ENCODE measurements around the gene NRAS. TPM values are rescaled to one million over a fixed set of nuclear protein-coding genes. Genes with fewer than 3 reads are reported as not detected.

Gene NRAS
- polyA plus RNA-seq, 1 experiment = 69.8 TPM

DNA sequence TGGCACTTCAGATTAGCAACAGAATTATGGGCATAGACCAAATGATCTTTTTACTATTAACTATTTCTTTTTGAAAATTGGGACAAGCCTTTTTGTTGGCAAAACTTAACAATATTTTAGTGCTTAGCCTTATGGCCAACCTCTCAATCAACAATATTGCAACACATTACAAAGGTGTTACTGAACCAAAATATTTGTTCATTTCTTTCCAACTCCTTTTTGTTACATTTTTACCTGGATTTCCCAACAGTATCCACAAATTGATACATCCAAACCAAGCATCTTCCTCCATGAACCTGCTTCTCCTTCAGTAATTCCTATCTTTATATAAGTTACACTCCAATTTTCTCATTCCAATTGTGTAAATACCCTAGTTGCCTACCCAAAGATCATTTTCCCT is 19.8 kb downstream of the NRAS start:
- ChIA-PET POLR2A (no interaction called here), CTCF (no interaction called here)
- no peaks in the 10 kb centered on the region for H3K9me3 ChIP-seq (ENCODE audit: control insufficient read depth, insufficient read depth, low read length)

GRCh38 chr1:114695430-114696058 is 21.0 kb downstream of the NRAS start, which contains the start of gene AMPD1:
Gene AMPD1 (minus strand): TSS chr1:114695546. CDS start chr1:114695471, 75 bp downstream.
- no peak within 1 kb of the TSS for H3K4me3 ChIP-seq (ENCODE audit: low read depth, low read length)
- H3K27ac ChIP-seq (ENCODE audit: low read depth, low read length) = no peak within 1 kb of the TSS
- H3K9me3 ChIP-seq (ENCODE audit: control insufficient read depth, insufficient read depth, low read length) = no peaks in the 10 kb centered on the region
- ChIA-PET CTCF (interaction anchor here (0.6 to 1.2 kb wide), 3 partner anchors 67 to 412 kb away, joined by 3 to 4 read pairs (median 4); no protein-coding TSS in a partner anchor), POLR2A (no interaction called here)
- TF ChIP-seq, protein P1, sequence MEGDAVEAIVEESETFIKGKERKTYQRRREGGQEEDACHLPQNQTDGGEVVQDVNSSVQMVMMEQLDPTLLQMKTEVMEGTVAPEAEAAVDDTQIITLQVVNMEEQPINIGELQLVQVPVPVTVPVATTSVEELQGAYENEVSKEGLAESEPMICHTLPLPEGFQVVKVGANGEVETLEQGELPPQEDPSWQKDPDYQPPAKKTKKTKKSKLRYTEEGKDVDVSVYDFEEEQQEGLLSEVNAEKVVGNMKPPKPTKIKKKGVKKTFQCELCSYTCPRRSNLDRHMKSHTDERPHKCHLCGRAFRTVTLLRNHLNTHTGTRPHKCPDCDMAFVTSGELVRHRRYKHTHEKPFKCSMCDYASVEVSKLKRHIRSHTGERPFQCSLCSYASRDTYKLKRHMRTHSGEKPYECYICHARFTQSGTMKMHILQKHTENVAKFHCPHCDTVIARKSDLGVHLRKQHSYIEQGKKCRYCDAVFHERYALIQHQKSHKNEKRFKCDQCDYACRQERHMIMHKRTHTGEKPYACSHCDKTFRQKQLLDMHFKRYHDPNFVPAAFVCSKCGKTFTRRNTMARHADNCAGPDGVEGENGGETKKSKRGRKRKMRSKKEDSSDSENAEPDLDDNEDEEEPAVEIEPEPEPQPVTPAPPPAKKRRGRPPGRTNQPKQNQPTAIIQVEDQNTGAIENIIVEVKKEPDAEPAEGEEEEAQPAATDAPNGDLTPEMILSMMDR (IDR thresholded peaks at IDR 0.05; ENCODE audit: low read depth, low read length) = no peak
- no peaks in the 10 kb centered on the region for H3K27me3 ChIP-seq (ENCODE audit: control insufficient read depth, insufficient read depth, low read length)
- no peak for DNase-seq (ENCODE audit: low read depth, low spot score)

More for the DNA sequence above, 19.8 kb downstream of the NRAS start:
- no peaks in the 10 kb centered on the region for H3K27me3 ChIP-seq (ENCODE audit: control insufficient read depth, insufficient read depth, low read length)
- DNase-seq (ENCODE audit: low read depth, low spot score) = no peak
- TF ChIP-seq, protein P1 (IDR thresholded peaks at IDR 0.05; ENCODE audit: low read depth, low read length) = no peak
- H3K4me3 ChIP-seq (ENCODE audit: low read depth, low read length) = no peak overlapping the region
- H3K27ac ChIP-seq (ENCODE audit: low read depth, low read length) = no peak overlapping the region

GRCh38 chr1:114694540-114695310 is 21.8 kb downstream of the NRAS start:
- H3K27me3 ChIP-seq (ENCODE audit: control insufficient read depth, insufficient read depth, low read length) = peaks cover 2% of the 10 kb centered on the region
- H3K9me3 ChIP-seq (ENCODE audit: control insufficient read depth, insufficient read depth, low read length) = no peaks in the 10 kb centered on the region
- ChIA-PET POLR2A (no interaction called here), CTCF (interaction anchor here (0.6 to 1.2 kb wide), 3 partner anchors 67 to 411 kb away, joined by 3 to 4 read pairs (median 4); no protein-coding TSS in a partner anchor)
- H3K4me3 ChIP-seq (ENCODE audit: low read depth, low read length) = no peak overlapping the region
- TF ChIP-seq, protein P1 (IDR thresholded peaks at IDR 0.05; ENCODE audit: low read depth, low read length) = no peak
- no peak overlapping the region for H3K27ac ChIP-seq (ENCODE audit: low read depth, low read length)
- no peak for DNase-seq (ENCODE audit: low read depth, low spot score)

- POLR2A ChIA-PET = no interaction called here
- H3K27me3 ChIP-seq (ENCODE audit: control insufficient read depth, insufficient read depth, low read length) = peaks cover 13% of the 10 kb centered on the region
- H3K9me3 ChIP-seq (ENCODE audit: control insufficient read depth, insufficient read depth, low read length) = no peaks in the 10 kb centered on the region
- CTCF ChIA-PET = no interaction called here
- H3K4me3 ChIP-seq (ENCODE audit: low read depth, low read length) = no peak overlapping the region
- no peak overlapping the region for H3K27ac ChIP-seq (ENCODE audit: low read depth, low read length)
- DNase-seq (ENCODE audit: low read depth, low spot score) = no peak
- TF ChIP-seq, protein P1 (IDR thresholded peaks at IDR 0.05; ENCODE audit: low read depth, low read length) = no peak
These were observed 23.6 kb downstream of the NRAS start for GRCh38 chr1:114692947-114693346.

GRCh38 chr1:114691061-114691460 is 25.5 kb downstream of the NRAS start:
- TF ChIP-seq, protein P1 (IDR thresholded peaks at IDR 0.05; ENCODE audit: low read depth, low read length) = no peak
- no peak for DNase-seq (ENCODE audit: low read depth, low spot score)
- Histone ChIP-seq H3K27me3 (ENCODE audit: control insufficient read depth, insufficient read depth, low read length) (peaks cover 13% of the 10 kb centered on the region), H3K27ac (ENCODE audit: low read depth, low read length) (no peak overlapping the region), H3K4me3 (ENCODE audit: low read depth, low read length) (no peak overlapping the region), H3K9me3 (ENCODE audit: control insufficient read depth, insufficient read depth, low read length) (no peaks in the 10 kb centered on the region)
- POLR2A ChIA-PET = no interaction called here
- CTCF ChIA-PET = no interaction called here
